Measurements from ENCODE around the gene USP10. TPM values are rescaled to one million over a fixed set of nuclear protein-coding genes. Genes with fewer than 3 reads are reported as not detected.
"Not testable (repeated sequence)": the region's sequence is repeated elsewhere in the genome, so short reads cannot be mapped to it uniquely, and the experiment has no call there.

The USP10 gene
- total RNA-seq, 1 donor from 2014 or later: 33.8 TPM

GRCh38 chr16:84726079-84726668 is 26.4 kb downstream of the USP10 start:
- ATAC-seq: peak; percentile 91
- DNase-seq (ENCODE audit: low spot score): peak; percentile 84

GRCh38 chr16:84726669-84727467 is 27.1 kb downstream of the USP10 start:
- ATAC-seq (peak; percentile 10), DNase-seq (ENCODE audit: low spot score) (no peak)

- ATAC-seq (no peak), DNase-seq (ENCODE audit: low spot score) (no peak)
Observed at GRCh38 chr16:84728853-84729424, 29.1 kb downstream of the USP10 start.

GRCh38 chr16:84729716-84730320 is 30.0 kb downstream of the USP10 start:
- ATAC-seq (no peak), DNase-seq (ENCODE audit: low spot score) (no peak)

- DNase-seq (ENCODE audit: low spot score): no peak
- ATAC-seq: peak; percentile 76
Observed at GRCh38 chr16:84730406-84731106, 30.8 kb downstream of the USP10 start.

GRCh38 chr16:84732332-84732673 is 32.5 kb downstream of the USP10 start:
- not testable (repeated sequence) for ATAC-seq

GRCh38 chr16:84732674-84733352 is 33.0 kb downstream of the USP10 start:
- DNase-seq (ENCODE audit: low spot score): no peak
- ATAC-seq: peak; percentile 8

More at GRCh38 chr16:84732332-84732673, 32.5 kb downstream of the USP10 start:
- not testable (repeated sequence) for DNase-seq (ENCODE audit: low spot score)

GRCh38 chr16:84735849-84736586 is 36.2 kb downstream of the USP10 start:
- ATAC-seq: peak; percentile 36
- peak; percentile 84 for DNase-seq (ENCODE audit: low spot score)

- ATAC-seq (peak; percentile 20), DNase-seq (ENCODE audit: low spot score) (no peak)
Observed at GRCh38 chr16:84737192-84738011, 37.6 kb downstream of the USP10 start.

- ATAC-seq (peak; percentile 61), DNase-seq (ENCODE audit: low spot score) (peak; percentile 77)
Observed at GRCh38 chr16:84738255-84739038, 38.6 kb downstream of the USP10 start.

- peak; percentile 52 for ATAC-seq
- peak; percentile 71 for DNase-seq (ENCODE audit: low spot score)
Observed at GRCh38 chr16:84739349-84740124, 39.7 kb downstream of the USP10 start.

GRCh38 chr16:84740596-84741116 is 40.9 kb downstream of the USP10 start:
- ATAC-seq: peak; percentile 54

GRCh38 chr16:84741340-84741830 is 41.6 kb downstream of the USP10 start:
- peak; percentile 8 for ATAC-seq
- no peak for DNase-seq (ENCODE audit: low spot score)

More at GRCh38 chr16:84740596-84741116, 40.9 kb downstream of the USP10 start:
- peak; percentile 82 for DNase-seq (ENCODE audit: low spot score)

GRCh38 chr16:84742641-84743092 is 42.9 kb downstream of the USP10 start:
- no peak for ATAC-seq
- no peak for DNase-seq (ENCODE audit: low spot score)

GRCh38 chr16:84746231-84746630 is 46.4 kb downstream of the USP10 start:
- DNase-seq (ENCODE audit: low spot score) (no peak), ATAC-seq (no peak)

GRCh38 chr16:84746875-84747274 is 47.1 kb downstream of the USP10 start:
- DNase-seq (ENCODE audit: low spot score) (no peak), ATAC-seq (no peak)

- ATAC-seq: not testable (repeated sequence)
Observed at GRCh38 chr16:84748247-84748646, 48.4 kb downstream of the USP10 start.

More at GRCh38 chr16:84748247-84748646, 48.4 kb downstream of the USP10 start:
- DNase-seq (ENCODE audit: low spot score): not testable (repeated sequence)

All from left lobe of liver (tissue), 2 donors.